HG03521 (cell line): ENCODE results near the gene F7.
"Not testable (repeated sequence)": the region's sequence is repeated elsewhere in the genome, so short reads cannot be mapped to it uniquely, and the experiment has no call there.

Experiments used
- ATAC-seq: cut with Tn5 transposase; IDR thresholded peaks from one replicate; pipeline ENCODE4 v1.9.1; 2021; ENCODE audit warnings: mild to moderate bottlenecking, moderate library complexity; ENCODE audit not compliant: unreplicated experiment

F7 gene

DNA sequence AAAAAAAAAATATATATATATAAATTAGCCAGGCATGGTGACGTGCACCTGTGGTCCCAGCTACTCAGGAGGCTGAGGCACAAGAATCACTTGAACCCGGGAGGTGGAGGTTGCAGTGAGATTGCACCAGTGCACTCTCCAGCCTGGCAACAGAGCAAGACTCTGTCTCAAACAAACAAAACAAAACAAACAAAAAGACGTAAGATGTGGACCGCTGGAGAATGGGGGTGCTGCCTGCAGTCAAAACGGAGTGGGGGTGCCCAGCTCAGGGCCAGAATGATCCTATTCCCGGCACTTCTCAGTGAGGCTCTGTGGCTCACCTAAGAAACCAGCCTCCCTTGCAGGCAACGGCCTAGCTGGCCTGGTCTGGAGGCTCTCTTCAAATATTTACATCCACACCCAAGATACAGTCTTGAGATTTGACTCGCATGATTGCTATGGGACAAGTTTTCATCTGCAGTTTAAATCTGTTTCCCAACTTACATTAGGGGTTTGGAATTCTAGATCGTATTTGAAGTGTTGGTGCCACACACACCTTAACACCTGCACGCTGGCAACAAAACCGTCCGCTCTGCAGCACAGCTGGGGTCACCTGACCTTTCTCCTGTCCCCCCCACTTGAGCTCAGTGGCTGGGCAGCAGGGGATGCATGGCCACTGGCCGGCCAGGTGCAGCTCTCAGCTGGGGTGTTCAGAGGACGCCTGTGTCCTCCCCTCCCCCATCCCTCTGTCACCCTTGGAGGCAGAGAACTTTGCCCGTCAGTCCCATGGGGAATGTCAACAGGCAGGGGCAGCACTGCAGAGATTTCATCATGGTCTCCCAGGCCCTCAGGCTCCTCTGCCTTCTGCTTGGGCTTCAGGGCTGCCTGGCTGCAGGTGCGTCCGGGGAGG is at the start of gene F7:
TSS of gene F7 (plus strand) at position 760 of the 889 bp plus-strand sequence. CDS start at position 811, 51 bp downstream.
- ATAC-seq, result no peak

DNA sequence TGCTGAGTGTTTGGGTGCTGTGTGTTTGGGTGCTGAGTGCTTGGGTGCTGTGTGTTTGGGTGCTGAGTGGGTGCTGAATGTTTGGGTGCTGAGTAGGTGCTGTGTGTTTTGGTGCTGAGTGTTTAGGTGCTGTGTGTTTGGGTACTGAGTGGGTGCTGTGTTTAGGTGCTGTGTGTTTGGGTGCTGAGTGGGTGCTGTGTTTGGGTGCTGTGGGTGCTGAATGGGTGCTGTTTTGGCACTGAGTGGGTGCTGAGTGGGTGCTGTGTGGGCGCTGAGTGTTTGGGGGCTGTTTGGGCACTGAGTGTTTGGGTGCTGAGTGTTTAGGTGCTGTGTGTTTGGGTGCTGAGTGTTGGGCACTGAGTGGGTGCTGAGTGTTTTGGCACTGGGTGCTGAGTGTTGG is 48.5 kb upstream of the F7 start:
- ATAC-seq, result no peak

DNA sequence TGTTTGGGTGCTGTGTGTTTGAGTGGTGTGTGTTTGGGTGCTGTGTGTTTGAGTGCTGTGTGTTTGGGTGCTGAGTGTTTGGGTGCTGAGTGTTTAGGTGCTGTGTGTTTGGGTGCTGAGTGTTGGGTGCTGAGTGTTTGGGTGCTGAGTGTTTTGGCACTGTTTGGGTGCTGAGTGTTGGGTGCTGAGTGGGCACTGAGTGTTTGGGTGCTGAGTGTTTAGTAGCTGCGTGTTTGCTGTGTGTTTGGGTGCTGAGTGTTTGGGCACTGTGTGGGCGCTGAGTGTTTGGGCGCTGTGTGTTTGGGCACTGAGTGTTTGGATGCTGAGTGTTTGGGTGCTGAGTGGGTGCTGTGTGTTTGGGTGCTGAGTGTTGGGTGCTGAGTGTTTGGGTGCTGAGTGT is 48.0 kb upstream of the F7 start:
- not testable (repeated sequence) for ATAC-seq

DNA sequence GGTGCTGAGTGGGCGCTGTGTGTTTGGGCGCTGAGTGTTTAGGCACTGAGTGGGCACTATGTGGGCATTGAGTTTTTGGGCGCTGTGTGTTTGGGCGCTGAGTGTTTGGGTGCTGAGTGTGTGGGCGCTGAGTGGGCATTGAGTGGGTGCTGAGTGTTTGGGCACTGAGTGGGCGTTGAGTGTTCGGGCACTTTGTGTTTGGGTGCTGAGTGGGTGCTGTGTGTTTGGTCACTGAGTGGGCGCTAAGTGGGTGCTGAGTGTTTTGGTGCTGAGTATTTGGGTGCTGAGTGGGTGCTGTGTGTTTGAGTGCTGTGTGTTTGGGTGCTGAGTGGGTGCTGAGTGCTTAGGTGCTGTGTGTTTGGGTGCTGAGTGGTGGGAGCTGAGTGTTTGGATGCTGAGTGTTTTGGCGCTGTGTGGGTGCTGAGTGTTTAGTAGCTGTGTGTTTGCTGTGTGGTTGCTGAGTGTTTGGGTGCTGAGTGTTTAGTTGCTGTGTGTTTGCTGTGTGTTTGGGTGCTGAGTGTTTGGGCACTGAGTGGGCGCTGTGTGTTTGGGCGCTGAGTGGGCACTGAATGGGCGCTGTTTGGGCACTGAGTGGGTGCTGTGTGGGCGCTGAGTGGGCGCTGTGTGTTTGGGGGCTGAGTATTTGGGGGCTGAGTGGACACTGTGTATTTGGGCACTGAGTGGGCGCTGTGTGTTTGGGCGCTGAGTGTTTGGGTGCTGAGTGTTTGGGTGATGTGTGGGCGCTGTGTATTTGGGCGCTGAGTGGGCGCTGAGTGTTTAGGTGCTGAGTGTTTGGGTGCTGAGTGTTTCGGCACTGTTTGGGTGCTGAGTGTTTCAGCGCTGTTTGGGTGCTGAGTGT is 47.2 kb upstream of the F7 start:
- ATAC-seq, result no peak

DNA sequence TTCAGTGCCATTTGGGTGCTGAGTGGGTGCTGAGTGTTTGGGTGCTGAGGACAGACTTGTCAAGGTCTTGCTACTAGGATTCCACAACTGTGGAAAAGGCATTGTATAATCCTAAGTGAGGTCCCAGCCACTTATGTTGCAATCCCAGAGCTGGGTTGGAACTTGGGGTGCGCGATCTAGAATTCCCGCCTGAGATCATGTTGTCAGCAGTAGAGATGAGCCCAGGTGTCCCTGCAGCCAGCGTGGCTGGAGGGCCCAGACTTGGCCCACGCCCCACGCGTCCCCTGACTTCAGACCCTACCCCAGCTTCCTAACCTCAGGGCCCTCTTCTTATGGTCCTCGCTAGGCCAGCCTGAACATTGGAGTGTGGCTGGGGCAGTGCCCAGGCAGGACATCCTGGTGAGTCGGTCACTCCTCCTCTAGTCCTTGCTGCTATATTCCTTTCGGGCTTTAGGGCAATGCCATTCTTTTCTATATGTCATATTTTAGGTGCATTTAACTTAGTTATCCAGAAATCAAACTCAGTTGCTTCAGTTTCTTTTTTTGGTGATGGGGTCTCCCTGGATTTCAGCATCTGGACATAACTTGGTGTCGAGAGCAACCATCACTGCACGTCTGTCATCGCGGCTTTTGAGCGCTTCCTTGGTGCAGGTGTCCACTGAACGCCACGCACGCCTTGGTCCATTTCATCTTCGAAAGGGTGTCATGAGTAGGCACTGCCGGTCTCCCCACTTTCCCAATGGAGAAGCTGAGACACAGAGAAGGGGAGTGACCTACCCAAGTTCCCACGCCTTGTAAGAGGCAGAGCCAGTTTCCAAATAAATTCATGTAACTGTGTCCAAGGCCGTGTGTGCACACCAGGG is 46.4 kb upstream of the F7 start:
- no peak for ATAC-seq

DNA sequence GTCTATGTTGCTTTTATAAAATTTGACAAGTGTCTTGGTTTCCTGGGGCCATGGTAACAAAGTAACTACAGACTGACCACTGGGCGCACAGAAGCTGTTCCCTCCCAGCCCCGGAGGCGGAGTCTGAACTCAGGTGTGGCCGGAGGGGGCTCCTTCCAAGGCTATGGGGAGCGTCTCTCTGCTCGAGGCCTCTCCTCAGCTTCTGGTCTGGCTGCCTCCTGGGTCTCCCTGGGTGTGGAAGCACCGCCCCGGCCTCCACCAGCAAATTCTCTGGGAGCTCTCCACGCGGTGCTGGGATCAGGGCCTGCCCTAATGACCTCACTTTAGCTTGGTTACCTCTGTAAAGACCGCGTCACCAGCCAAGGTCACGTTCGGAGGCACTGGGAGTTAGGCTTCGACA is 45.7 kb upstream of the F7 start:
- ATAC-seq, result no peak

DNA sequence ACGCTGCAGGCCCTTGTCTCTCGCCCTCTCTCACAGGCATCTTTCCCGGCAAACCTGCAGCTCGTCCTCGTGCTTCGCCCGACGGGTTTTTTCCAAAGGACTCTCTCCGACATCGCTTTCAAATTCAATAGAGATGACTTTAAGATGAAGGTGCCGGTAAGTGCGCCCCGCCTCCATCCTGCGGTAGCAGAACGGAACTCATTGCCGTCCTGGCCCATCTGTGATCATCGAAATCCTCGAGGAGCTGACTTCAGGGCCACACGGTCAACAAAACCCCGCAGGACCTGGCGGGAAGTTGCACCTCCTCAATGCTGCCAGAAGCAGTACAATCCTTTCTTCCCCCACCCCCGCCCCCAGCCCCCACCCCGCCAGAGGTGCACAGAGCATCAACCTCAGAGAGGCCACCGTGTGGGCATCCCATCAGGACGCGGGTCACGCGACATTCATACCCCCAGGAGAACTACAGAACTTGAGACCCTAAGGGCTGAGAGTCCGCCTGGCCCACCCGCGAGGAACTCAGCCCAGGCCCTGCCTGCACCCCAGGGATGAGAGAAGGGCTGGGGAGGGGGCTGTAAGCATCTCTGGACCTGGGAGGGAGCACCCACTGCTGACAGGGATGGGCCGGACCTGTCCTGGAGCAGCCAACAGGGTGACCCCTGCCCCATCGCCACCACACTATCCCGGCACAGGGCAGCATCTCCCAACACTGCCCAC is 44.9 kb upstream of the F7 start:
- no peak for ATAC-seq

DNA sequence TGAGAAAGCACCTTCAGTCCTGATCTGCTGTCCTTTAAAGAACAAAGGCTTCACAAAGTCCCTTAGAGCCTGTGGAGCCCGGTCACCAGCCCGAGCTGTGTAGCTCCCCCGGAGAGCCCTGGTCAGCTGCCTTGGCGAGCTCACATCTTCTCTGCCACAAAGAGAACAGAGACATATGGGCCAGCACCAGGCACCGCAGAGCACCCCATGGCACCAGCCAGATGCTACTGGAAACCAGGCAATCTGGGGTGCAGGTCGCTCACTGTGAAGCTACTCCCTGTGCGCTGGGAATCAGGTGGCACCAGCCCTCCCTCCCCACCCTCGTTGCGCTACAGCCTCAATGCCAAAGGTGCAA is 44.3 kb upstream of the F7 start:
- no peak for ATAC-seq

DNA sequence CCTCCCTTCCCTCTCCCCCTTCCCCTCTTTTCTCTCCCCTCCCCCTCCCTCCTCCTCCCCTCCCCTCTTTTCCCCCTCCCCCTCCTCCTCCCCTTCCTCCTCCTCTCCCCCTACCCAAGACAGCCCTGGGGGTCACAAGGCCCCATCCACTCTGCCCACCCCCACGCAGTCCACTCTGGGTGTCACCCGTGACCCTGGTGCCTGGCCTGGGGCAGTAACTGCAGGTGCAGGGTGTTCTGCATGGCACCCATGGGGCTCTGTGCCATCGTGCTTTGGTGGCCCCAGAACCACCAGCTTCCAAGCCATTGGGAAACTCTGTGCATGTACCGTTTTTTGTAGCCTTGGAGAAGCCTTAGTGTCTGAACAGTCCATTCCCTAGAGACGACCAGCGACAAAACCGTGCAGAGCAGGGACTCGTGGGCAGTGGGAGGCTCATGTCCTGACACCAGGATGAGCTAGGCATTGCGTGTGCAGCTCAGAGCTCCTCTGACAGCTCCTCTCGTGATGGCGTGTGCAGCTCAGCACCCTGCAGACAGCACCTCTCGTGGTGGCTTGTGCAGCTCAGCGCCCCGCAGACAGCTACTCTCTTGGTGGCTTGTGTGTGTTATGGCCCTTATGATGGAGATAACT is 43.7 kb upstream of the F7 start:
- no peak for ATAC-seq

DNA sequence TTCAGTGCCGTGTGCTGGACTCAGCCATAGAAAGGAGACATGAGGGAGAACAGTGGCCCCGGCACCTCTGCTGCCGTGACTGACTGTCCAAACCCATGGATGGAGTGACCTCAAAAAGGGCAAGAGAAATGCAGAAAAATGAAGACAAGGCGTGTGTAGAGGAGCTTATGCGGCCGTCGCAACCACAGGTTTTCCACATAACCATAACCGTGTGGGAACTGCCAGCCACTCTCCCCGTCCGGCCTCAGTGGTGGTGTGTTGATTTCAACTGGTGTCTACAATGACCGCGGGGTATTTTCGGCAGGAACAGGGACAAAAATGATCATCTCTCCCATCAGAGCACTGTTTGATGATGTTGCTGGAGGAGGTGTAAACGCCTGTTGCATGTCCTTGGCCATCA is 42.9 kb upstream of the F7 start:
- ATAC-seq, result no peak

DNA sequence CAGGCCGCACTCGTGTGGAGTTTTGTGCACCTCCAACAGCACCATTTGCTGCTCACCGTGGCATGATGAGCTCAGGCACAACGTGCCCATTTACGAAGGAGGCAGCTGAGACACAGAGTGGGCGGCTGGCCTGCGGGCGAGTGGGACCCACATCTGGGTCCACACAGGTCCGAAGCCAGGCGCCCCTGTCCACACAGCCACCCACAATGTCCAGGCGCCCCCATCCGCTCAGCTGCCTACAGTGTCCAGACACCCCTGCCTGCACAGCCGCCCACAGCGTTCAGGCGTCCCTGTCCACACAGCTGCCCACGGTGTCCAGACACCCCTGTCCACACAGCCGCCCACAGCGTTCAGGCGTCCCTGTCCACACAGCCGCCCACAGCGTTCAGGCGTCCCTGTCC is 42.5 kb upstream of the F7 start:
- no peak for ATAC-seq

DNA sequence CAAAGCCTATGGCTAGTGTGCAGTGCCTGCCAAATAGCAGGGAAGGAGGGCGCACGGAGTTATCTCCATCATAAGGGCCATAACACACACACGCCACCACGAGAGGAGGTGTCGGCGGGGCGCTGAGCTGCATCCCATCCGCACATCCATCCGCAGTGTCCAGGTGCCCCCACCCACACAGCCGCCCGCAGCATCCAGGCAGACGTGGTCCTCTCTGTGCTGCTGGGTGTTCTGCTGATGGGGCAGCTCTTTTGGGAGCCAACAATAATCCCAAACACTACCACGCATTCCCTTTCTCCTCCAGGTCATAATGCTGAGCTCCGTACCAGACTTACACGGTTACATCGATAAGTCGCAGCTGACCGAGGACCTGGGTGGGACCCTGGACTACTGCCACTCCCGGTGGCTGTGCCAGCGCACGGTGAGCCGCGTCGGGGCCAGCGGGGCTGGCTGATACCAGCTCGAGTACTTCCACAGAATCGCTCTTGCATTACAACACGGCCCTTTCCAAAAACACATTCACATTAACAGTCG is 41.5 kb upstream of the F7 start:
- ATAC-seq, result no peak

DNA sequence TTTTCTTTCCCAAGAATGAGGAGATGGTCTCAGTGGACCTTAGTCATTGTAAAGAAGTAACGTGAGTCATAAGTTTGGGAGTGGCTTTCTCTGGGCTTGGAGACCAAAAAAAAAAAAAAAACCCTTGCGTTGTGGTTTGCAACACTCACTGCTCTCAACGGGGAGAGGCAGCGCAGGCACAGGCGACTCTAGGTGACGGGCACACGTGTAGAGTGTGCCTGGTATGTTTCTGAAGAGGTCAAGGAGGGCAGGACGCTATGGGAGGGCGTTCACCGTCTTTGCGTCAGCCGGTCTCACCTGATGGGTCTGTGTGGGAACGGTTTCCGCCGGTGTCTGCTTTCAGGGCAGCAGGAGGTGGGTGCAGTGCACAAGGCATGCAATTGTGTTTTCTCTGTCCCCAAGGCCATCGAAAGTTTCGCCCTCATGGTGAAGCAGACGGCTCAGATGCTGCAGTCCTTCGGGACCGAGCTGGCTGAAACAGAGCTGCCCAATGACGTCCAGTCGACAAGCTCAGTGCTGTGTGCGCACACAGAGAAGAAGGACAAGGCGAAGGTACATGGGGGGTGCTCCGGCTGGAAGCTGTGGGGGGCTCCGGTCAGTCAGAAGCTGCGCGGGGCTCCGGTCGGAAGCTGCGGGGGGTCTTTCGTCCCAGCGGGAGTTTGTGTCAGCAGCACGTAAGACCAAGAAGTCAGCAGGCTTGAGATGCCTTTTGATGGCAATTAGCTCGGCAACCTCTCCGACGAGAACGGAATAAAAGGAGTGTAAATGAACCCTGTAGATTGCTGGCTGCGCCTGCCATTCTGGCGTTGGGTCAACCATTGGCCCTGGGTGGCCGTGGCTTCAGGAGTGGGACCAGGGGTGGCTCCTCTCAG is 40.8 kb upstream of the F7 start:
- ATAC-seq, result no peak

DNA sequence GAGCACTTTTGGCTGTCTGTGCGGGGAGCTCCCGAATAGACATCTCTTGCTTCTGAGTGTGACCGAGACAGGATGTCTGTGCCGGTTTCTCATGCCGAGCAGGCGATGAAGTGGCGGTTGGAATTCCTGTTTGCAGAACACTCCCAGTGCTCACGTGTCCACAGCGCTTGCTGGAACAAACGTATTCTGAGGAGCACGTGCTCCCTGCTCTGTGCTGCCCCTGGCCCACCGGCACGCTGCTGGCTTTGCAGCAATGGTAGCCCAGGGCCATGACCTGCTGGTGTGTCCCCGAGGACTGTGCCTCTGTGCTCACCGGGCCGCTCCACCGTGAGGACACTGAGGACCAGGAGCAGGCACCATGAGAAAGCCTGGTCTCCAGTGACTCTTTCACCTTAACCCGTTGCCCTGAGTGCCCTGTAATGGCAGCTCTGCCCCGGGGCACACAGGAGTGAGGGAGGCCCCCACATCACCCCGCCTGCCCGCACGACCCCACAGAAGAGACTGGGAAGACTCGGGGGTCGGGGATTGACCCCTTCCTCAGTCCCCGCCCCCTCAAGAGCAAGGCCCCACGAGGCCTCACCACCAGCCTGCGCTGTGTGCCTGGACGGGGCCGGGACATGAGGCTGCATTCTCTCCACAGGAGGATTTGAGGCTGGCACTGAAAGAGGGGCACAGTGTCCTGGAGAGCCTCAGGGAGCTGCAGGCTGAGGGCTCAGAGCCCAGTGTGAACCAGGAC is 40.0 kb upstream of the F7 start:
- no peak for ATAC-seq

DNA sequence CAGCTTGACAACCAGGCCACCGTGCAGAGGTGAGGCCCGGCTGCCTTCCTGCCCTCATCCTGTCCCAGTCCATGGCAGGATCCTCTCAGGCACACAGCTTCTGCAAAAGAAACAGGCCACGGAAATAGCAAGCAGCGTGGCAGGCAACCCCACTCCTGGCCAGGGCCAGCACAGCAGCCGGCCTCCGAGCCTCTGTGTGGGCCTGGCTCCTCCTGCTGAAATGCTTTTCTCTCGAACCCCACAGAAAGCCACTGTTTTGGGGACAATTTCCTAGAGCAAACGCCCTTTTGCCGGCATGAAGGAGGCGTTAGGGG is 39.5 kb upstream of the F7 start:
- ATAC-seq, result no peak

DNA sequence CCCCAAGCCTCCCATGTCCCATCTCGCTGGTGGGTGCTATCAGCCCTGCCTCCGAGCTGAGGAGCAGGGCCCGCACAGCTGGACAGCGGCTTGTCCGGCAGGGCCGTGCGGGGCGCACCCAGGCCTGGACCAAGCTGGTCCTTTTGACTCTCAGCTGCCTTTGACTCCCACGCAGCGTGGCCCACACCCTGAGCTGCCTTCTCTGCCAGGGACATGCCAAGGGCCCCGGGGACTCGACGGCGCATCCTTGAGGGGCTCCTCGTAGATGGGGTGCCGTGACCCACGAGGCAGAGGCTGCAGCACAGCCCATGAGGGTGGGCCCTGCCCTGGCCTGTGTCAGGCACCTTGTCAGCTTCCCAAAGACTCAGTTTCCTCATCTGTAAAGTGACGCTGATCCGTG is 38.8 kb upstream of the F7 start:
- ATAC-seq, result no peak

DNA sequence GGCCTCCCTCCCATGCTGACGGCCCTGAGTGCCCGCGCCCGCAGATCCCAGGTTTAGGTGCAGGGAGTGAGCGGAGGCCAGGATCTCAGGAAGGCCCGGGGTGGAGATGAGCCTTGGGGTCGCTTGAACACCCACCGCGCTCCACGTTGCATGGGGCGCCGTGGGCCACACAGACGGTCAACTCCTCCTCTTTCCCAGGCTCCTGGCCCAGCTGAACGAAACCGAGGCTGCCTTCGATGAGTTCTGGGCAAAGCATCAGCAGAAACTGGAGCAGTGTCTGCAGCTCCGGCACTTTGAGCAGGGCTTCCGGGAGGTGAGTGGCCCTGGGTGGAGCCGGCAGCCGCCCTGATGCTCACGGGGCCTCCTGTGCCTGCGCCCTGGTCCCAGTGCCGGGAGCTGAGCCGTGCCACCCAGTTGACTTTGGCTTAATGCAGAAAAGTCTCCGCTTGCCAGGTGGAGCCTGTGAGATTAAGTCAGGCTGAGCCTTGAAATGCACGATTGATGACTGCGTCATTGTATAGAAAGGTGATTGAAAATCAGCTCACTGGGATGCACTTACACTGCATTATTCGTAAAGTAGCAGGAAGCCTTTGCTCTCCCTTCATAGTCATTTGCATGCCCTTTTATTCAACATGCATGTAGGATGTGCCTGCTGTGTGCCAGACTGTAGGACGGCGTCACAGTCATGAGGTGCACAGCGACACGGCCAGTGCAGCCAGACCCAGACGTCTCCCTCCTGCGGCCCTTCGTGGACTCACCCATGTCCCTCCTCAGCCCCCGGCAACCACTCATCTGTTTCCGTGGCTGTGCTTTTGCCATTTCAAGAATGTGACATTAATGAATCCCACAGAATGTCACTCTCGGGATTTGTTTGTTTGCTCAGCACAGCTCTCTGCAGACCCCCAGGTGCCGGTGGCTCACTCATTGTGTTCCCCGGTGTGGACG is 35.5 kb upstream of the F7 start:
- ATAC-seq, result no peak
